Esophagus squamous epithelium (tissue), 4 donors: Measurements from ENCODE around the gene EPG5.

Source experiments
- CTCF ChIP-seq, 6 experiments: fragments of 450-650 bp in 4 of 6; fragments of 200-600 bp in 2 of 6; sonication (generic) in 2 of 6; IDR thresholded peaks; one replicate each; pipeline ENCODE4 v1.5.1; 2016 to 2019; ENCODE audit warnings: antibody characterized with exemption in 6 of 6, mild to moderate bottlenecking in 4 of 6, moderate library complexity in 4 of 6
- POLR2A ChIP-seq, 4 donors: fragments of 450-650 bp; IDR thresholded peaks; one replicate each; pipeline ENCODE4 v1.6.1; 2017; ENCODE audit warnings: antibody characterized with exemption in 4 of 4, mild to moderate bottlenecking in 4 of 4, moderate library complexity in 3 of 4

- TF ChIP-seq POLR2A (IDR thresholded peaks at IDR 0.05) (no peak), CTCF (IDR thresholded peaks at IDR 0.05) (no peak)
These were observed 65.4 kb downstream of the EPG5 start for GRCh38 chr18:45901654-45902210.
